ENCODE data around the gene WDR91. TPM values are rescaled to one million over a fixed set of nuclear protein-coding genes. Genes with fewer than 3 reads are reported as not detected.
"Not testable (repeated sequence)": the region's sequence is repeated elsewhere in the genome, so short reads cannot be mapped to it uniquely, and the experiment has no call there.

The WDR91 gene
- total RNA-seq, 1 donor from 2014 or later: 14.5 TPM

DNA sequence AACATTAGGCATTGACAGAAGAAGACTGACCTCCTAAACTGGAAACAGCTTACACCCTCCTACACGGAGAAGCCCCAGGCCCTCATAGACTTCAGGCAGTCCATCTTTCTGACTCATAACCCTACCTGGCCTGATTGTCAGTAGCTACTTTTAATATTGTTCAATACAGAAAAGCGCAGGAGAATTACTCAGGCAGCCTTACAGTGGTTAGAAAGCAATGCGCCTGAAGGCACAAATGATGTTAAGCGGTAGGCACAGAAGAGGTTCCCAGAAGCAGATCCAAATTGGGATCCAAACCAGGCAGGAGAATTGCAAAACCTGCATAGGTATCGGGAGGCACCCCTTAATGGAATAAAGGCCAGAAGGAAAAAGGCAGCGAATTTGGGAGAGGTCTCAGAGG, 35.4 kb downstream of the WDR91 start:
- H3K4me3 Mint-ChIP-seq: no peak overlapping the region
- no peak overlapping the region for H3K27ac Mint-ChIP-seq (ENCODE audit: unreplicated experiment)
- no peaks in the 10 kb centered on the region for H3K27me3 Mint-ChIP-seq (ENCODE audit: low read depth)
- TF ChIP-seq, protein P1, sequence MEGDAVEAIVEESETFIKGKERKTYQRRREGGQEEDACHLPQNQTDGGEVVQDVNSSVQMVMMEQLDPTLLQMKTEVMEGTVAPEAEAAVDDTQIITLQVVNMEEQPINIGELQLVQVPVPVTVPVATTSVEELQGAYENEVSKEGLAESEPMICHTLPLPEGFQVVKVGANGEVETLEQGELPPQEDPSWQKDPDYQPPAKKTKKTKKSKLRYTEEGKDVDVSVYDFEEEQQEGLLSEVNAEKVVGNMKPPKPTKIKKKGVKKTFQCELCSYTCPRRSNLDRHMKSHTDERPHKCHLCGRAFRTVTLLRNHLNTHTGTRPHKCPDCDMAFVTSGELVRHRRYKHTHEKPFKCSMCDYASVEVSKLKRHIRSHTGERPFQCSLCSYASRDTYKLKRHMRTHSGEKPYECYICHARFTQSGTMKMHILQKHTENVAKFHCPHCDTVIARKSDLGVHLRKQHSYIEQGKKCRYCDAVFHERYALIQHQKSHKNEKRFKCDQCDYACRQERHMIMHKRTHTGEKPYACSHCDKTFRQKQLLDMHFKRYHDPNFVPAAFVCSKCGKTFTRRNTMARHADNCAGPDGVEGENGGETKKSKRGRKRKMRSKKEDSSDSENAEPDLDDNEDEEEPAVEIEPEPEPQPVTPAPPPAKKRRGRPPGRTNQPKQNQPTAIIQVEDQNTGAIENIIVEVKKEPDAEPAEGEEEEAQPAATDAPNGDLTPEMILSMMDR (conservative IDR thresholded peaks at IDR 0.05): no peak
- H3K9me3 Mint-ChIP-seq: peaks cover 6% of the 10 kb centered on the region
- DNase-seq (ENCODE audit: low read depth, low spot score): no peak
- peaks cover 16% of the 10 kb centered on the region for H3K36me3 Mint-ChIP-seq (ENCODE audit: low read depth)
- peaks cover 15% of the 10 kb centered on the region for H3K4me1 Mint-ChIP-seq

- H3K4me1 Mint-ChIP-seq: peaks cover 18% of the 10 kb centered on the region
- no peaks in the 10 kb centered on the region for H3K9me3 Mint-ChIP-seq
- no peaks in the 10 kb centered on the region for H3K27me3 Mint-ChIP-seq (ENCODE audit: low read depth)
- TF ChIP-seq, protein P1 (conservative IDR thresholded peaks at IDR 0.05): no peak
- H3K36me3 Mint-ChIP-seq (ENCODE audit: low read depth): peaks cover 10% of the 10 kb centered on the region
- no peak overlapping the region for H3K4me3 Mint-ChIP-seq
- no peak for DNase-seq (ENCODE audit: low read depth, low spot score)
- H3K27ac Mint-ChIP-seq (ENCODE audit: unreplicated experiment): no peak overlapping the region
Measured at GRCh38 chr7:135174941-135175340, 36.4 kb downstream of the WDR91 start.

- not testable (repeated sequence) for H3K27me3 Mint-ChIP-seq (ENCODE audit: low read depth); H3K27ac Mint-ChIP-seq (ENCODE audit: unreplicated experiment); H3K36me3 Mint-ChIP-seq (ENCODE audit: low read depth); H3K9me3 Mint-ChIP-seq; DNase-seq (ENCODE audit: low read depth, low spot score)
- Mint-ChIP-seq H3K4me3 (peak overlapping the region; percentile 57), H3K4me1 (peaks cover 28% of the 10 kb centered on the region)
Measured at GRCh38 chr7:135173916-135174315, 37.4 kb downstream of the WDR91 start.

DNA sequence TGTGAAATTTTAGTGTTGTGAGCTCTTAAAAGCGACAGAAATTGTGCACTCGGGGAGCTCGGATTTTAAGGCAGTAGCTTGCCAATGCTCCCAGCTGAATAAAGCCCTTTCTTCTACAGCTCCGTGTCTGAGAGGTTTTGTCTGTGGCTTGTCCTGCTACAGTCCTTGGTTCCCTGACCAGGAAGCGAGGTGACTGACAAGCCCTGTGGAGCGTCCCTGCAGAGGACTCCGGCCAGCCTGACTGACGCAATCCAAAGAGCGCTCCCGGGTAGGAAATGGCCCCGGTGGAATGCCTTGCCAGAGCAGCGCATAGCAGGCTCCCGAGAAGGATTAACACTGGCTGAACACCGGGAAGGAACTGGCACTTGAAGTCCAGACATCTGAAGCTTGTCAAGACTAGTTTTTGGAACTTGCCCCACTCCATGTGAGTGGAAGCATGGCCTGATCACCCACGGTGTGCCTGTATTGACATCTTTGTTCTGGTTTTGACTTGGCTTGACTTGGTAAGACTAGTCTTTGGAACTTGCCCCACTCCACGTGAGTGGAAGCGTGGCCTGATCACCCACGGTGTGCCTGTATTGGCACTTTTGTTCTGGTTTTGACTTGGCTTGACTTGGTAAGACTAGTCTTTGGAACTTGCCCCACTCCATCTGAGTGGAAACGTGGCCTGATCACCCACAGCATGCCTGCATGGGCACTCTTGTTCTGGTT, 39.6 kb downstream of the WDR91 start:
- not testable (repeated sequence) for H3K27me3 Mint-ChIP-seq (ENCODE audit: low read depth); H3K9me3 Mint-ChIP-seq; H3K36me3 Mint-ChIP-seq (ENCODE audit: low read depth)
- DNase-seq (ENCODE audit: low read depth, low spot score): peak; percentile 12
- Mint-ChIP-seq H3K4me3 (peak overlapping the region; percentile 89), H3K27ac (ENCODE audit: unreplicated experiment) (peak overlapping the region; percentile 93), H3K4me1 (peaks cover 38% of the 10 kb centered on the region)

DNA sequence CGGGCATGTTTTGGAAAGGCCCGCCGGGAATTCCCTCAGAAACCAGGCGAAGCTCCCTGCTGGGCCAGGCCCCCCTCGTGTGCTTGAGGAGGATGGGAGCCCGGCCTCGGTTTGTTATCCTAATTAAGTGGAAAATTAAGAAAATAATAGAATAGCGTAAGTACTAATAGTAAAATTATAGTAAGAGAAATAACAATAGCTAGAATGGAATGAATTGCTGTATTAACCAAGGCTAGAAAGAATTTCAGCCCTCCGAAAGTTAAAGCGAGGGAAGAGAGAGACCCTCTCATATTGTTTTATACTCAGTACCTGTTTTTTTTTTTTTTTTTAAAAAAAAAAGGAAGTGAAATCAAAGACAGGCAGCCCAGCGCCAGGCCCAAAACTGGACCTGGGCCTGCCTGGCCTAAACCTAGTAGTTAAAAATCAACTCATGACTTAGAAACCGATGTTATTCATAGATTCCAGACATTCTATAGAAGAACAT, 40.3 kb downstream of the WDR91 start:
- H3K27me3 Mint-ChIP-seq (ENCODE audit: low read depth); H3K27ac Mint-ChIP-seq (ENCODE audit: unreplicated experiment); H3K36me3 Mint-ChIP-seq (ENCODE audit: low read depth); DNase-seq (ENCODE audit: low read depth, low spot score); H3K9me3 Mint-ChIP-seq: not testable (repeated sequence)
- peaks cover 38% of the 10 kb centered on the region for H3K4me1 Mint-ChIP-seq
- H3K4me3 Mint-ChIP-seq: peak overlapping the region; percentile 89

GRCh38 chr7:135170274-135170997, 40.9 kb downstream of the WDR91 start, which contains the start of gene CYREN:
Gene CYREN (minus strand): TSS chr7:135170707. CDS start chr7:135168922, 1,785 bp downstream.
- peaks cover 38% of the 10 kb centered on the region for H3K4me1 Mint-ChIP-seq
- no peaks in the 10 kb centered on the region for H3K27me3 Mint-ChIP-seq (ENCODE audit: low read depth)
- TF ChIP-seq, protein P1 (conservative IDR thresholded peaks at IDR 0.05): peak; percentile 68

GRCh38 chr7:135169964-135170273, 41.4 kb downstream of the WDR91 start:
- H3K4me3 Mint-ChIP-seq: peak overlapping the region; percentile 92
- H3K9me3 Mint-ChIP-seq: no peaks in the 10 kb centered on the region
- peaks cover 38% of the 10 kb centered on the region for H3K4me1 Mint-ChIP-seq
- H3K27me3 Mint-ChIP-seq (ENCODE audit: low read depth): no peaks in the 10 kb centered on the region
- TF ChIP-seq, protein P1 (conservative IDR thresholded peaks at IDR 0.05): no peak
- peaks cover 20% of the 10 kb centered on the region for H3K36me3 Mint-ChIP-seq (ENCODE audit: low read depth)
- no peak for DNase-seq (ENCODE audit: low read depth, low spot score)
- peak overlapping the region; percentile 2 for H3K27ac Mint-ChIP-seq (ENCODE audit: unreplicated experiment)

More at GRCh38 chr7:135170274-135170997, 40.9 kb downstream of the WDR91 start, which contains the start of gene CYREN:
- peak; percentile 83 for DNase-seq (ENCODE audit: low read depth, low spot score)
- Mint-ChIP-seq H3K4me3 (peak within 1 kb of the TSS; percentile 92), H3K27ac (ENCODE audit: unreplicated experiment) (peak within 1 kb of the TSS; percentile 95), H3K36me3 (ENCODE audit: low read depth) (peaks cover 16% of the 10 kb centered on the region), H3K9me3 (no peaks in the 10 kb centered on the region)

Measured in neural crest cell (in vitro differentiated cells).